ENCODE data around the gene BAK1.

Gene BAK1

DNA sequence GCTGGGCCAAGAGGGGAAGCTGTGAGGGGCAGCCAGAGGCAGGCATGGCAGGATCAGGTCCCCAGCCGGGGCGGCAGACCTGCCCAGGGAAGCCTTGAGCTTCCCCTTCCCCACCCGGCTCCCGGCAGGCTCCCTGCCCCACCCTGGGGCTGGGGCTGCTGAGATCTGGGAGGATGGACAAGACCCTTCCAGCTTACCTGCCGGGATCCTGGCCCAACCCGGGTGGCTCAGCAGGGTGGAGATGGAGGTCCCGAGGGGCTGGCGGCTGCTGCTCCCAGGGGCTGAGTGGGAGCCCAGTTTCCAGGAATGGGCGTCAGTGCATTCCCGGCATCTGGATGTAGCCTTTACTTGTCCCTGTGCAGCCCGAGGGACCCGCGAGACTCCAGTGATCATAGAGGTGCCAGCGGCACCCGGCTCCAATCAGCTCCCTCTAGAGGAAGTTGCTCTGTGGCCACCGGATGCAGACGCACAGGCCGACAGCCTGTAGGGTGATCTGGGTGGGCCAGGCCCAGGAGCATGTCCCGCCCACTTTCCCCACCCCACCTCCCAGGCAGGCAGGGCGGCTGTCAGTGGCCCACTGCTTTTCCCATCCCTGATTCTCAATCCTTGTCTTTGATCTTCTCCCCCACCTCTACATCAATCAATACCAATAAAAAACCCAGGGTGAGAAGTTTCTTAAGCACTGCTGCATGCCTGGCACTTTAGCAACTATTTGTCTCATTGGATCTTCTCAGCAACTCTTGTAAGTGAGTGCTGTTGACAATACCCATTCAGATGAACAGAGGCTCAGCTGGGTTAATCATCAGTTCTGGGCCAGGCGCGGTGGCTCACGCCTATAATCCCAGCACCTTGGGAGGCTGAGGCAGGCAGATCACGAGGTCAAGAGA, at the start of gene BAK1:
Gene BAK1, minus strand, starts transcription at position 449 of the 887 bp plus-strand sequence. CDS start 2,672 bp downstream, outside the sequence.
- H3K4me3 ChIP-seq (ENCODE audit: low read depth, low read length) = peak within 1 kb of the TSS; percentile 94
- H2AFZ ChIP-seq (ENCODE audit: low read length, unreplicated experiment) = peak within 1 kb of the TSS; percentile 48
- H3K36me3 ChIP-seq (ENCODE audit: insufficient read depth, low read length) = peaks cover under 1% of the 10 kb centered on the region; the same call in 1 of the 2 replicates
- H3K4me1 ChIP-seq (ENCODE audit: control insufficient read depth, insufficient read depth, low read length, unreplicated experiment) = peaks cover 23% of the 10 kb centered on the region
- peaks cover 33% of the 10 kb centered on the region for H3K79me2 ChIP-seq (ENCODE audit: control insufficient read depth, insufficient read depth, low read length, unreplicated experiment)
- no peaks in the 10 kb centered on the region for H3K27me3 ChIP-seq (ENCODE audit: insufficient read depth, low read length)
- peak within 1 kb of the TSS; percentile 39 for H3K27ac ChIP-seq (ENCODE audit: low read depth, low read length)

GRCh38 chr6:33628401-33628964, 48.4 kb upstream of the BAK1 start:
- Histone ChIP-seq H3K27me3 (ENCODE audit: insufficient read depth, low read length) (no peaks in the 10 kb centered on the region), H3K4me1 (ENCODE audit: control insufficient read depth, insufficient read depth, low read length, unreplicated experiment) (peaks cover 31% of the 10 kb centered on the region), H2AFZ (ENCODE audit: low read length, unreplicated experiment) (no peak overlapping the region), H3K36me3 (ENCODE audit: insufficient read depth, low read length) (peaks cover 5% of the 10 kb centered on the region; the same call in 1 of the 2 replicates), H3K4me3 (ENCODE audit: low read depth, low read length) (no peak overlapping the region), H3K27ac (ENCODE audit: low read depth, low read length) (no peak overlapping the region), H3K79me2 (ENCODE audit: control insufficient read depth, insufficient read depth, low read length, unreplicated experiment) (peaks cover 59% of the 10 kb centered on the region)

GRCh38 chr6:33627876-33628275, 47.8 kb upstream of the BAK1 start:
- Histone ChIP-seq H3K79me2 (ENCODE audit: control insufficient read depth, insufficient read depth, low read length, unreplicated experiment) (peaks cover 65% of the 10 kb centered on the region), H3K4me1 (ENCODE audit: control insufficient read depth, insufficient read depth, low read length, unreplicated experiment) (peaks cover 31% of the 10 kb centered on the region), H3K4me3 (ENCODE audit: low read depth, low read length) (no peak overlapping the region)

GRCh38 chr6:33624856-33625255, 44.8 kb upstream of the BAK1 start:
- Histone ChIP-seq H3K27ac (ENCODE audit: low read depth, low read length) (no peak overlapping the region), H3K4me3 (ENCODE audit: low read depth, low read length) (no peak overlapping the region), H3K4me1 (ENCODE audit: control insufficient read depth, insufficient read depth, low read length, unreplicated experiment) (peaks cover 28% of the 10 kb centered on the region), H2AFZ (ENCODE audit: low read length, unreplicated experiment) (no peak overlapping the region), H3K79me2 (ENCODE audit: control insufficient read depth, insufficient read depth, low read length, unreplicated experiment) (peaks cover 70% of the 10 kb centered on the region), H3K36me3 (ENCODE audit: insufficient read depth, low read length) (peaks cover 5% of the 10 kb centered on the region; the same call in 1 of the 2 replicates), H3K27me3 (ENCODE audit: insufficient read depth, low read length) (no peaks in the 10 kb centered on the region)

More at GRCh38 chr6:33627876-33628275, 47.8 kb upstream of the BAK1 start:
- Histone ChIP-seq H2AFZ (ENCODE audit: low read length, unreplicated experiment) (no peak overlapping the region), H3K36me3 (ENCODE audit: insufficient read depth, low read length) (peaks cover 5% of the 10 kb centered on the region; the same call in 1 of the 2 replicates), H3K27ac (ENCODE audit: low read depth, low read length) (no peak overlapping the region), H3K27me3 (ENCODE audit: insufficient read depth, low read length) (no peaks in the 10 kb centered on the region)

DNA sequence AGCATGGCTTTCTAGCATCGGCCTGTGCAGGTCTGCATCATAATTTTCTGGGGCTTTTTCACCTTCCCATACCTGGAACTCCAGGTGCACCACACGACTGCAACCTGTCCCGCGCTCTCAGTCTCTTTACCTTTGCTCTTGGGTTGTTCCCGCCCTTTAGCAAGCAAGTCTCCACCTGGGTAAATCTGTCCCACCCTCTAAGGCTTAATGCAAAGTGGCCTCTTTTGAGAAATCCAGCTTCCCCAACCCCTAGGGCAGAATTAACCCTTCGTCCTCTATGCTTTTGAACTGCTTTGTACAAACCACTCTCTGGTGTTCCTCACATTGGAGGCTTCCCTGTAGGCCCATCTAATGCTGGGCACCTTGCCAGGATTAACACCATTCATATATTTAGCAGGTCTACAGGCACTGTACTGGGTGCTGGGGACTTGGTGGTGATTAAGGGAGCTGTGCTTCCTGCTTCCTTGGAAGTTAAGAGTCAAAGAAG, 43.9 kb upstream of the BAK1 start:
- Histone ChIP-seq H3K79me2 (ENCODE audit: control insufficient read depth, insufficient read depth, low read length, unreplicated experiment) (peaks cover 70% of the 10 kb centered on the region), H3K27me3 (ENCODE audit: insufficient read depth, low read length) (no peaks in the 10 kb centered on the region), H2AFZ (ENCODE audit: low read length, unreplicated experiment) (no peak overlapping the region), H3K4me3 (ENCODE audit: low read depth, low read length) (no peak overlapping the region), H3K27ac (ENCODE audit: low read depth, low read length) (no peak overlapping the region), H3K4me1 (ENCODE audit: control insufficient read depth, insufficient read depth, low read length, unreplicated experiment) (peaks cover 37% of the 10 kb centered on the region), H3K36me3 (ENCODE audit: insufficient read depth, low read length) (peaks cover 5% of the 10 kb centered on the region; the same call in 1 of the 2 replicates)

- Histone ChIP-seq H3K27me3 (ENCODE audit: insufficient read depth, low read length) (no peaks in the 10 kb centered on the region), H3K36me3 (ENCODE audit: insufficient read depth, low read length) (peaks cover 5% of the 10 kb centered on the region; the same call in 1 of the 2 replicates), H3K4me1 (ENCODE audit: control insufficient read depth, insufficient read depth, low read length, unreplicated experiment) (peaks cover 34% of the 10 kb centered on the region), H3K79me2 (ENCODE audit: control insufficient read depth, insufficient read depth, low read length, unreplicated experiment) (peaks cover 58% of the 10 kb centered on the region), H2AFZ (ENCODE audit: low read length, unreplicated experiment) (no peak overlapping the region), H3K4me3 (ENCODE audit: low read depth, low read length) (peak overlapping the region; percentile 89), H3K27ac (ENCODE audit: low read depth, low read length) (peak overlapping the region; percentile 50)
These were observed 42.7 kb upstream of the BAK1 start for GRCh38 chr6:33622456-33623431.

GRCh38 chr6:33621711-33622388, 41.8 kb upstream of the BAK1 start:
- Histone ChIP-seq H3K79me2 (ENCODE audit: control insufficient read depth, insufficient read depth, low read length, unreplicated experiment) (peaks cover 52% of the 10 kb centered on the region), H3K4me1 (ENCODE audit: control insufficient read depth, insufficient read depth, low read length, unreplicated experiment) (peaks cover 29% of the 10 kb centered on the region), H3K4me3 (ENCODE audit: low read depth, low read length) (peak overlapping the region; percentile 89), H3K27ac (ENCODE audit: low read depth, low read length) (peak overlapping the region; percentile 50), H2AFZ (ENCODE audit: low read length, unreplicated experiment) (peak overlapping the region; percentile 20), H3K36me3 (ENCODE audit: insufficient read depth, low read length) (no peaks in the 10 kb centered on the region), H3K27me3 (ENCODE audit: insufficient read depth, low read length) (no peaks in the 10 kb centered on the region)

- Histone ChIP-seq H3K4me1 (ENCODE audit: control insufficient read depth, insufficient read depth, low read length, unreplicated experiment) (peaks cover 34% of the 10 kb centered on the region), H3K79me2 (ENCODE audit: control insufficient read depth, insufficient read depth, low read length, unreplicated experiment) (peaks cover 46% of the 10 kb centered on the region), H3K27ac (ENCODE audit: low read depth, low read length) (peak within 1 kb of the TSS; percentile 75)
These were observed 41.0 kb upstream of the BAK1 start, which contains the start of gene ITPR3 for GRCh38 chr6:33620856-33621710. TSS of gene ITPR3 (plus strand) at chr6:33621322. CDS start at chr6:33621603, 281 bp downstream.

More at GRCh38 chr6:33620856-33621710, 41.0 kb upstream of the BAK1 start, which contains the start of gene ITPR3:
- peak within 1 kb of the TSS; percentile 82 for H2AFZ ChIP-seq (ENCODE audit: low read length, unreplicated experiment)
- peak within 1 kb of the TSS; percentile 89 for H3K4me3 ChIP-seq (ENCODE audit: low read depth, low read length)
- no peaks in the 10 kb centered on the region for H3K36me3 ChIP-seq (ENCODE audit: insufficient read depth, low read length)
- no peaks in the 10 kb centered on the region for H3K27me3 ChIP-seq (ENCODE audit: insufficient read depth, low read length)
